DMS114 treated with DMSO at 0.1 percent for 48 hours (cell line): ENCODE measurements around the gene WNT11.

Experiments
- DNase-seq: peaks from one replicate; lab custom pipeline; 2025; ENCODE audit not compliant: unreplicated experiment; lab: John Stamatoyannopoulos, UW

Gene WNT11

GRCh38 chr11:76238551-76238950 lies 32.2 kb upstream of the WNT11 start:
- DNase-seq, result no peak

GRCh38 chr11:76237914-76238313 lies 31.6 kb upstream of the WNT11 start:
- DNase-seq, result peak; percentile 5

- DNase-seq, result no peak
These were observed 30.8 kb upstream of the WNT11 start for GRCh38 chr11:76237000-76237649.

GRCh38 chr11:76236092-76236999 lies 30.0 kb upstream of the WNT11 start:
- DNase-seq, result peak; percentile 78

- DNase-seq, result peak; percentile 90
These were observed 29.2 kb upstream of the WNT11 start for GRCh38 chr11:76235233-76236091.

GRCh38 chr11:76234416-76235232 lies 28.3 kb upstream of the WNT11 start:
- DNase-seq, result no peak

GRCh38 chr11:76234021-76234415 lies 27.7 kb upstream of the WNT11 start:
- DNase-seq, result no peak

- no peak for DNase-seq
These were observed 27.1 kb upstream of the WNT11 start for GRCh38 chr11:76233196-76233921.

- no peak for DNase-seq
These were observed 25.8 kb upstream of the WNT11 start for GRCh38 chr11:76232026-76232665.

- DNase-seq, result no peak
These were observed 24.9 kb upstream of the WNT11 start for GRCh38 chr11:76231121-76231738.

GRCh38 chr11:76230392-76230791 lies 24.1 kb upstream of the WNT11 start:
- no peak for DNase-seq

GRCh38 chr11:76229690-76230240 lies 23.5 kb upstream of the WNT11 start:
- no peak for DNase-seq

- DNase-seq, result no peak
These were observed 22.5 kb upstream of the WNT11 start for GRCh38 chr11:76228875-76229149.

- DNase-seq, result no peak
These were observed 22.0 kb upstream of the WNT11 start for GRCh38 chr11:76228071-76228874.

GRCh38 chr11:76226626-76227025 lies 20.3 kb upstream of the WNT11 start:
- no peak for DNase-seq

- DNase-seq, result no peak
These were observed 18.9 kb upstream of the WNT11 start for GRCh38 chr11:76225122-76225611.

- no peak for DNase-seq
These were observed 18.3 kb upstream of the WNT11 start for GRCh38 chr11:76224461-76225121.
